BE2C (cell line): Measurements from ENCODE around the gene PPOX.

ENCODE experiments used
- DNase-seq: peaks from one replicate; pipeline ENCODE4 v3.0.0-alpha.2; 2020
- H3K27me3 ChIP-seq: fragments of 250-450 bp; sonication (Bioruptor Pico); 2 replicates; pipeline ENCODE4 v1.5.1; 2020; ENCODE audit warnings: mild to moderate bottlenecking
- H3K36me3 ChIP-seq: fragments of 250-450 bp; sonication (Bioruptor Pico); 2 replicates; pipeline ENCODE4 v1.5.1; 2020; ENCODE audit warnings: mild to moderate bottlenecking
- H3K4me1 ChIP-seq: fragments of 250-450 bp; sonication (Bioruptor Pico); 2 replicates; pipeline ENCODE4 v1.5.1; 2020
- H3K4me3 ChIP-seq: 2 replicates; pipeline ENCODE4 v1.5.1; 2011; ENCODE audit warnings: low read depth, low read length
- H3K9me3 ChIP-seq: fragments of 250-450 bp; sonication (Bioruptor Pico); 2 replicates; pipeline ENCODE4 v1.5.1; 2020
- TF ChIP-seq, protein P1 (sequence below): IDR thresholded peaks from 2 replicates; pipeline ENCODE4 v1.5.1; 2012; ENCODE audit warnings: mild to moderate bottlenecking, low read depth, low read length

The PPOX gene

DNA sequence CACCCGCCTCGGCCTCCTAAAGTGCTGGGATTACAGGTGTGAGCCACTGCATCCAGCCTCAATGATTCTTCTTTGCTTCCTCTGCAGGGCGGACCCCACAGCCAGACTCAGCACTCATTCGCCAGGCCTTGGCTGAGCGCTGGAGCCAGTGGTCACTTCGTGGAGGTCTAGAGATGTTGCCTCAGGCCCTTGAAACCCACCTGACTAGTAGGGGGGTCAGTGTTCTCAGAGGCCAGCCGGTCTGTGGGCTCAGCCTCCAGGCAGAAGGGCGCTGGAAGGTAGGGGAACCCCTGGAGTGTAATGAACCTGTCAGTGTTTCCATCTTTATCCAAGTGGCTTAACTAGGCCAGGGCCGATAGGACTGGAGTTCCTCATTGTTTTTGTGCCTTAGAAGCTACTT, 2.7 kb downstream of the PPOX start:
- Histone ChIP-seq H3K27me3 (no peaks in the 10 kb centered on the region), H3K9me3 (no peaks in the 10 kb centered on the region), H3K4me3 (no peak overlapping the region), H3K4me1 (no peaks in the 10 kb centered on the region), H3K36me3 (peaks cover 35% of the 10 kb centered on the region)
- DNase-seq: no peak
- TF ChIP-seq, protein P1, sequence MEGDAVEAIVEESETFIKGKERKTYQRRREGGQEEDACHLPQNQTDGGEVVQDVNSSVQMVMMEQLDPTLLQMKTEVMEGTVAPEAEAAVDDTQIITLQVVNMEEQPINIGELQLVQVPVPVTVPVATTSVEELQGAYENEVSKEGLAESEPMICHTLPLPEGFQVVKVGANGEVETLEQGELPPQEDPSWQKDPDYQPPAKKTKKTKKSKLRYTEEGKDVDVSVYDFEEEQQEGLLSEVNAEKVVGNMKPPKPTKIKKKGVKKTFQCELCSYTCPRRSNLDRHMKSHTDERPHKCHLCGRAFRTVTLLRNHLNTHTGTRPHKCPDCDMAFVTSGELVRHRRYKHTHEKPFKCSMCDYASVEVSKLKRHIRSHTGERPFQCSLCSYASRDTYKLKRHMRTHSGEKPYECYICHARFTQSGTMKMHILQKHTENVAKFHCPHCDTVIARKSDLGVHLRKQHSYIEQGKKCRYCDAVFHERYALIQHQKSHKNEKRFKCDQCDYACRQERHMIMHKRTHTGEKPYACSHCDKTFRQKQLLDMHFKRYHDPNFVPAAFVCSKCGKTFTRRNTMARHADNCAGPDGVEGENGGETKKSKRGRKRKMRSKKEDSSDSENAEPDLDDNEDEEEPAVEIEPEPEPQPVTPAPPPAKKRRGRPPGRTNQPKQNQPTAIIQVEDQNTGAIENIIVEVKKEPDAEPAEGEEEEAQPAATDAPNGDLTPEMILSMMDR: no peak

DNA sequence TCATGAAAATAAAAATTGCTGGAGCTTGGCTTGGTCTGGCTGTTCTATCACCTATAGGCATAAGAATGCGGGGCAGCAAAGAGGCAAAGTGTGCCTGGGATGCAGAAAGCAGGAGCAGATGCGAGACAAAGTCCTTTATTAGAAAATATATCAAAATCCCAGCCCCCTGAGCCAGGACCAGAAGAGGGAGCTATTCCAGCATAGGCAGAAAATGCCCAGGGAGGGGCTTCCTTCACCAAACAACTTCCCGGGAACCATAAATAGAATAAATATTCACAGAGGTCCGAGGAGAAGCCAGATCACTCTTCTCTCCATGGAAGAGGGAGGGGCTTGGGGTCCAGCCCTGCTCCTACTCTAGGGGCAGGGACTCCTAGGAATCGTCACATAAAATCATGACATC, 5.0 kb downstream of the PPOX start:
- H3K4me1 ChIP-seq: no peaks in the 10 kb centered on the region
- H3K27me3 ChIP-seq: no peaks in the 10 kb centered on the region
- H3K36me3 ChIP-seq: peaks cover 49% of the 10 kb centered on the region
- no peak for DNase-seq
- TF ChIP-seq, protein P1: peak; percentile 31; the same call in 1 of the 2 replicates
- H3K9me3 ChIP-seq: no peaks in the 10 kb centered on the region
- H3K4me3 ChIP-seq: no peak overlapping the region

DNA sequence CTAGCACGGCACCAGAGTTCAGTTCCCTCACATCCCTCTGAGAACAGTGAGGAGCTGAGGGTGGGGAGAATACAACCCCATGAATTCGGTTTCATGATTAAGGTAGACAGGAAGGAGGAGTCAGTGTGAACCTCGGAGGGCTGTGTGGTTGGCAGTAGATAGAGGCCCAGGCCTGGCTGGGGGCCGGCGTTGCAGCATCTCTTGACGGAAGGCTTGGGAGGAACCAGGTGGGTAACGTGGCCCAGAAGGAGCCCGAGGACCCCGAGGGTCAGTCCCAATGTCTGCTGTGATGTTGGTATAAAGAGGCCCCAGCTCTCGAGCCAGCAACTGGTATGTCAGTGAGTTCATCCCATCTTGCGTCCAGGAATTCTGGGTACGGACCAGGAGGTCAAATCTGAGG, 5.5 kb downstream of the PPOX start:
- no peaks in the 10 kb centered on the region for H3K9me3 ChIP-seq
- H3K36me3 ChIP-seq: peaks cover 49% of the 10 kb centered on the region
- H3K27me3 ChIP-seq: no peaks in the 10 kb centered on the region
- H3K4me3 ChIP-seq: no peak overlapping the region
- no peaks in the 10 kb centered on the region for H3K4me1 ChIP-seq
- TF ChIP-seq, protein P1: no peak
- no peak for DNase-seq

DNA sequence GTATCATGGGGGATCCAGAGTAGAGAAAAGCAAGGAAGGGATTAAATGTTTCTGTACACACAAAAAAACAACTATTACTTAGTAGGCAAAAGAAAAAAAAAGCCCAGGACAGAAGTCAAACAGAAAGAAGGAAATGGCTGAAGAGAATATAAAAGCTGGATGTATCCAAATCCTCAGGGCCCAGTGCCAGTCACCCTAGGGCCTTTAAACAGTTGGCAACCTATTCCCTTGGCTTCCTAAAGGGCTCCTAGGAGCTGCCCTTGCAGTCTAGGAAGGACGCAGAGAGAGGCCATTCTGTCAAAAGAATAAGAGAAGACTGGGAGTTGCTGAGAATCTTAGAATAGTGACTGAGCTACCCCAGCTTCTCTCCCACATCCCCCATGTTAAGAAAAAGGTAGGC, 6.1 kb downstream of the PPOX start:
- H3K4me3 ChIP-seq: no peak overlapping the region
- no peaks in the 10 kb centered on the region for H3K9me3 ChIP-seq
- H3K36me3 ChIP-seq: peaks cover 49% of the 10 kb centered on the region
- no peaks in the 10 kb centered on the region for H3K4me1 ChIP-seq
- no peaks in the 10 kb centered on the region for H3K27me3 ChIP-seq
- DNase-seq: no peak
- TF ChIP-seq, protein P1: no peak

DNA sequence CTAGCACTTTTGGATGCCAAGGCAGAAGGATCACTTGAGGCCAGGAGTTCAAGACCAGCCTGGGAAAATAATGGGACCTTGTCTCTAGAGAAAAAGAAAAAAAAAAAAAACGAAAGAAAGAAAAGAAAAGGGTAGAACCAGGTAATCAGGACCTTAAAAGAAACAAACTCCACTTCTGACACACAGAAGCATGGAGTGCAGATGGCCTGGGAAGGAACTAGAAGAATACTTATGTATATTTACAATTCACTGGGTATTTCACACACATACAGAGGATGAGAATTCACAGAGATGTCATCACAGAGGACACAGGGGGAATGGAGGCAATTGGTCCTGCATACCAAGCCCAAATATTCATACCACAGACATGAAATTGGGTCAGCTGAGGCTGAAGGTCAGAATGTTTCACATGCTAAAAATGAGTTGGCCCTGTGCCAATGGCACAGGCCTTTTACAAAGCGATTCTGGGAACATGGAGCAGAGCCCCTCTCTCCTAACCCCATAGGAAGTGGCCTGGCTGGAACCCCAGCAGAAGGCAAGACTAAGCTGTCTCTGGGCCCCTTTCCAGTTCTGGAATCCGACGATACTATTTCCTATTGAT, 6.7 kb downstream of the PPOX start:
- Histone ChIP-seq H3K27me3 (no peaks in the 10 kb centered on the region), H3K4me3 (no peak overlapping the region), H3K36me3 (peaks cover 49% of the 10 kb centered on the region), H3K9me3 (no peaks in the 10 kb centered on the region), H3K4me1 (no peaks in the 10 kb centered on the region; the same call in 1 of the 2 replicates)
- no peak for DNase-seq
- TF ChIP-seq, protein P1: no peak

DNA sequence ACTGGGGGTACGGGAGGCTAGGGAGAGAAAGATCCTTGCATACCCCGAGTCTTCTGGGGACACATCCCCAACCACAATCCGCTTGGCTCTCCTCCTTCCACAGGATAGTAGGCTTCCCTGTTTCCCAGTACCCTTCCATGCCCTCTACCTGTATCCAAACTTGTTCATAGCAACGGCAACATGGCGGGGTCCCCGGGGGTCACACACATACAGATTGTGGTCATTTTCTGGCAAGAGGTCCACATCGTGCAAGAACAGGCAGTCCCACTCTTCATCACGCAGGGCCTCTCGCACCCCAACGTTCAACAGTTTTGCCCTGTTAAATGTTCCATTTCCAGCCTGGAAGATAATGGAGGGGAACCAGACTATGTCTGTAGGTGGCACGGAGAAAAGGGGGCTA, 7.5 kb downstream of the PPOX start:
- Histone ChIP-seq H3K27me3 (no peaks in the 10 kb centered on the region), H3K4me3 (no peak overlapping the region), H3K36me3 (peaks cover 49% of the 10 kb centered on the region), H3K4me1 (no peaks in the 10 kb centered on the region; the same call in 1 of the 2 replicates), H3K9me3 (no peaks in the 10 kb centered on the region)
- DNase-seq: no peak
- TF ChIP-seq, protein P1: no peak
